MCF 10A (cell line): Measurements from ENCODE around the gene TCF25. TPM values are rescaled to one million over a fixed set of nuclear protein-coding genes. Genes with fewer than 3 reads are reported as not detected.

Source experiments
- BruUV-seq: library from RNA; stranded (reverse); fragments of 400-500 nt; replicated peaks from 2 replicates; lab custom pipeline; 2021; lab: Mats Ljungman, UMichigan
- CTCF ChIA-PET: fragments of 300-600 bp; sonication (Branson Sonifier 250); formaldehyde crosslinking; extraction: SDS; loops from one replicate; lab custom pipeline; 2021; ENCODE audit warnings: antibody characterized with exemption, inconsistent platforms; lab: Yijun Ruan, JAX
- POLR2A ChIA-PET: fragments of 300-600, 350-650 bp; sonication (Branson Sonifier 250); formaldehyde crosslinking; extraction: SDS; loops from one replicate; lab custom pipeline; 2020; ENCODE audit warnings: antibody characterized with exemption, inconsistent platforms; lab: Yijun Ruan, JAX
- DNase-seq: peaks from one replicate; pipeline ENCODE4 v3.0.0-alpha.2; 2018; ENCODE audit not compliant: unreplicated experiment
- H3K27ac Mint-ChIP-seq: one replicate; pipeline ENCODE4 v1.8.0; 2022; ENCODE audit warnings: mild to moderate bottlenecking, low read depth, mixed read lengths; ENCODE audit not compliant: unreplicated experiment
- H3K27me3 Mint-ChIP-seq: one replicate; pipeline ENCODE4 v1.8.0; 2022; ENCODE audit warnings: mixed read lengths; ENCODE audit not compliant: insufficient read depth, unreplicated experiment
- H3K36me3 Mint-ChIP-seq: one replicate; pipeline ENCODE4 v1.8.0; 2022; ENCODE audit warnings: mild to moderate bottlenecking, moderate library complexity, mixed read lengths; ENCODE audit not compliant: insufficient read depth, unreplicated experiment
- H3K4me1 Mint-ChIP-seq: one replicate; pipeline ENCODE4 v1.8.0; 2022; ENCODE audit warnings: mixed read lengths; ENCODE audit not compliant: insufficient read depth, unreplicated experiment
- H3K4me3 Mint-ChIP-seq: one replicate; pipeline ENCODE4 v1.8.0; 2022; ENCODE audit warnings: mild to moderate bottlenecking, moderate library complexity, mixed read lengths; ENCODE audit not compliant: unreplicated experiment
- H3K9me3 Mint-ChIP-seq: one replicate; pipeline ENCODE4 v1.8.0; 2022; ENCODE audit warnings: mixed read lengths; ENCODE audit not compliant: unreplicated experiment
- CTCF ChIP-seq: fragments of 200-600 bp; IDR thresholded peaks from one replicate; pipeline ENCODE4 v1.8.0; 2022; ENCODE audit warnings: antibody characterized with exemption, mild to moderate bottlenecking; ENCODE audit not compliant: unreplicated experiment
- intact Hi-C: fragments of 100-400 bp; cut with micrococcal nuclease; formaldehyde crosslinking; loops from 2 replicates; pipeline ENCODE4 v1.14.1; 2022
- total RNA-seq: library from RNA; stranded (reverse); gene quantifications from 2 replicates; pipeline ENCODE4 v1.2.3, GENCODE V29; 2022

TCF25 gene
- total RNA-seq, 1 experiment from 2014 or later: 239 TPM

- Mint-ChIP-seq H3K4me1 (no peaks in the 10 kb centered on the region), H3K9me3 (no peaks in the 10 kb centered on the region), H3K4me3 (no peak overlapping the region), H3K27ac (no peak overlapping the region), H3K27me3 (no peaks in the 10 kb centered on the region), H3K36me3 (peaks cover 91% of the 10 kb centered on the region)
- no peak for DNase-seq
- intact Hi-C loops: no loop called here
- CTCF ChIA-PET: no interaction called here
- TF ChIP-seq CTCF: no peak
- BruUV-seq: no TSS peak
- POLR2A ChIA-PET: interaction anchor here (0.7 kb wide), 1 partner anchor 167 kb away, joined by 3 read pairs; no protein-coding TSS in a partner anchor
Observed at GRCh38 chr16:89887243-89887642, 13.9 kb downstream of the TCF25 start.

- H3K27me3 Mint-ChIP-seq: no peaks in the 10 kb centered on the region
- POLR2A ChIA-PET: interaction anchor here (0.9 kb wide), 1 partner anchor 10 kb away, joined by 4 read pairs; no protein-coding TSS in a partner anchor
- no peaks in the 10 kb centered on the region for H3K4me1 Mint-ChIP-seq
- DNase-seq: no peak
- no TSS peak for BruUV-seq
- H3K27ac Mint-ChIP-seq: no peak overlapping the region
- H3K4me3 Mint-ChIP-seq: no peak overlapping the region
- TF ChIP-seq CTCF: no peak
- intact Hi-C loops: no loop called here
- no peaks in the 10 kb centered on the region for H3K9me3 Mint-ChIP-seq
- peaks cover 81% of the 10 kb centered on the region for H3K36me3 Mint-ChIP-seq
- CTCF ChIA-PET: no interaction called here
Observed at GRCh38 chr16:89890200-89890599, 16.8 kb downstream of the TCF25 start.

- Mint-ChIP-seq H3K27me3 (no peaks in the 10 kb centered on the region), H3K36me3 (peaks cover 76% of the 10 kb centered on the region), H3K4me3 (no peak overlapping the region), H3K4me1 (no peaks in the 10 kb centered on the region), H3K9me3 (no peaks in the 10 kb centered on the region), H3K27ac (no peak overlapping the region)
- POLR2A ChIA-PET: interaction anchor here (0.9 kb wide), 1 partner anchor 9 kb away, joined by 4 read pairs; no protein-coding TSS in a partner anchor
- no peak for TF ChIP-seq CTCF
- intact Hi-C loops: no loop called here
- no peak for DNase-seq
- CTCF ChIA-PET: no interaction called here
- BruUV-seq: no TSS peak
Observed at GRCh38 chr16:89890886-89891657, 17.7 kb downstream of the TCF25 start.

- no peak for TF ChIP-seq CTCF
- H3K4me3 Mint-ChIP-seq: no peak overlapping the region
- POLR2A ChIA-PET: interaction anchor here (0.9 kb wide), 1 partner anchor 9 kb away, joined by 3 read pairs; no protein-coding TSS in a partner anchor
- H3K27me3 Mint-ChIP-seq: no peaks in the 10 kb centered on the region
- no TSS peak for BruUV-seq
- DNase-seq: no peak
- H3K4me1 Mint-ChIP-seq: no peaks in the 10 kb centered on the region
- H3K36me3 Mint-ChIP-seq: peaks cover 69% of the 10 kb centered on the region
- intact Hi-C loops: no loop called here
- no peak overlapping the region for H3K27ac Mint-ChIP-seq
- CTCF ChIA-PET: no interaction called here
- no peaks in the 10 kb centered on the region for H3K9me3 Mint-ChIP-seq
Observed at GRCh38 chr16:89892055-89892630, 18.8 kb downstream of the TCF25 start.
